ENCODE data around the gene ANKRD29. TPM values are rescaled to one million over a fixed set of nuclear protein-coding genes. Genes with fewer than 3 reads are reported as not detected.

The ANKRD29 gene
- 11.9 TPM for total RNA-seq
- long read RNA-seq, transcript ANKRD29-201 (9 exons, 1,658 nt): minor isoform, 5 of 21 reads
- long read RNA-seq, transcript ANKRD29-202 (2 exons, 846 nt): major isoform, 6 of 21 reads
- long read RNA-seq, partial matches to known transcripts: 4 of 21 reads
- long read RNA-seq, other reads (novel, unspliced or antisense): 5 of 21 reads

- DNase-seq (ENCODE audit: low spot score): no peak
Observed at GRCh38 chr18:23662309-23663263, at the start of gene ANKRD29. ANKRD29 (minus strand) TSS chr18:23662911; CDS start chr18:23662730, 181 bp downstream.

GRCh38 chr18:23712445-23712844 lies 49.7 kb upstream of the ANKRD29 start:
- DNase-seq (ENCODE audit: low spot score): no peak

- no peak for DNase-seq (ENCODE audit: low spot score)
Observed at GRCh38 chr18:23711426-23711825, 48.7 kb upstream of the ANKRD29 start.

GRCh38 chr18:23710946-23711345 lies 48.2 kb upstream of the ANKRD29 start:
- DNase-seq (ENCODE audit: low spot score): no peak

GRCh38 chr18:23710068-23710527 lies 47.4 kb upstream of the ANKRD29 start:
- no peak for DNase-seq (ENCODE audit: low spot score)

GRCh38 chr18:23706971-23707640 lies 44.4 kb upstream of the ANKRD29 start:
- DNase-seq (ENCODE audit: low spot score): no peak

- no peak for DNase-seq (ENCODE audit: low spot score)
Observed at GRCh38 chr18:23704806-23705205, 42.1 kb upstream of the ANKRD29 start.

GRCh38 chr18:23703987-23704384 lies 41.3 kb upstream of the ANKRD29 start:
- DNase-seq (ENCODE audit: low spot score): no peak

- no peak for DNase-seq (ENCODE audit: low spot score)
Observed at GRCh38 chr18:23703057-23703986, 40.6 kb upstream of the ANKRD29 start.

GRCh38 chr18:23702606-23703005 lies 39.9 kb upstream of the ANKRD29 start:
- no peak for DNase-seq (ENCODE audit: low spot score)

GRCh38 chr18:23701544-23702064 lies 38.9 kb upstream of the ANKRD29 start:
- no peak for DNase-seq (ENCODE audit: low spot score)

- DNase-seq (ENCODE audit: low spot score): no peak
Observed at GRCh38 chr18:23701017-23701416, 38.3 kb upstream of the ANKRD29 start.

- no peak for DNase-seq (ENCODE audit: low spot score)
Observed at GRCh38 chr18:23694637-23695430, 32.1 kb upstream of the ANKRD29 start.

- no peak for DNase-seq (ENCODE audit: low spot score)
Observed at GRCh38 chr18:23693846-23694245, 31.1 kb upstream of the ANKRD29 start.

- no peak for DNase-seq (ENCODE audit: low spot score)
Observed at GRCh38 chr18:23690505-23691068, 27.9 kb upstream of the ANKRD29 start.

- DNase-seq (ENCODE audit: low spot score): no peak
Observed at GRCh38 chr18:23689616-23690504, 27.1 kb upstream of the ANKRD29 start.

- DNase-seq (ENCODE audit: low spot score): no peak
Observed at GRCh38 chr18:23689031-23689615, 26.4 kb upstream of the ANKRD29 start, which contains the start of gene LAMA3. LAMA3 (plus strand) TSS chr18:23689453; CDS start chr18:23689684, 231 bp downstream.

GRCh38 chr18:23688528-23688927 lies 25.8 kb upstream of the ANKRD29 start:
- no peak for DNase-seq (ENCODE audit: low spot score)

Measured in mesenteric fat pad (tissue), 1 donor.